Measurements from ENCODE around the gene ARL4C. TPM values are rescaled to one million over a fixed set of nuclear protein-coding genes. Genes with fewer than 3 reads are reported as not detected.

ARL4C gene
- 153 TPM for polyA plus RNA-seq (2013, experiment 1 of 2; ENCODE audit: insufficient read length)
- polyA plus RNA-seq (2013, experiment 2 of 2; ENCODE audit: insufficient read length), result 128 TPM

GRCh38 chr2:234496835-234497593 is at the start of gene ARL4C:
TSS of gene ARL4C (minus strand) at chr2:234497081. CDS start at chr2:234496586, 495 bp downstream.
- DNase-seq, result peak; percentile 85

GRCh38 chr2:234544659-234545611 is 48.1 kb upstream of the ARL4C start:
- peak; percentile 76 for DNase-seq

- no peak for DNase-seq
Observed at GRCh38 chr2:234542742-234543141, 45.9 kb upstream of the ARL4C start.

- no peak for DNase-seq
Observed at GRCh38 chr2:234537929-234538328, 41.0 kb upstream of the ARL4C start.

GRCh38 chr2:234536178-234536965 is 39.5 kb upstream of the ARL4C start:
- no peak for DNase-seq

- no peak for DNase-seq
Observed at GRCh38 chr2:234535464-234535863, 38.6 kb upstream of the ARL4C start.

- no peak for DNase-seq
Observed at GRCh38 chr2:234534515-234534914, 37.6 kb upstream of the ARL4C start.

GRCh38 chr2:234533626-234534025 is 36.7 kb upstream of the ARL4C start:
- DNase-seq, result no peak

GRCh38 chr2:234528410-234529148 is 31.7 kb upstream of the ARL4C start:
- no peak for DNase-seq

GRCh38 chr2:234526711-234527110 is 29.8 kb upstream of the ARL4C start:
- DNase-seq, result no peak

GRCh38 chr2:234521536-234521935 is 24.7 kb upstream of the ARL4C start:
- no peak for DNase-seq

- DNase-seq, result no peak
Observed at GRCh38 chr2:234518986-234519642, 22.2 kb upstream of the ARL4C start.

- no peak for DNase-seq
Observed at GRCh38 chr2:234517971-234518370, 21.1 kb upstream of the ARL4C start.

GRCh38 chr2:234514873-234515638 is 18.2 kb upstream of the ARL4C start:
- DNase-seq, result no peak

GRCh38 chr2:234514099-234514498 is 17.2 kb upstream of the ARL4C start:
- no peak for DNase-seq

- DNase-seq, result peak; percentile 36
Observed at GRCh38 chr2:234512884-234513669, 16.2 kb upstream of the ARL4C start.

- DNase-seq, result peak; percentile 73
Observed at GRCh38 chr2:234502919-234503285, 6.0 kb upstream of the ARL4C start.

- DNase-seq, result peak; percentile 87
Observed at GRCh38 chr2:234502285-234502918, 5.5 kb upstream of the ARL4C start.

GRCh38 chr2:234500394-234501006 is 3.6 kb upstream of the ARL4C start:
- peak; percentile 73 for DNase-seq

Data from fibroblast of skin of back (primary cell).